Measurements from ENCODE around the gene PON2.

- TF ChIP-seq, protein P1, sequence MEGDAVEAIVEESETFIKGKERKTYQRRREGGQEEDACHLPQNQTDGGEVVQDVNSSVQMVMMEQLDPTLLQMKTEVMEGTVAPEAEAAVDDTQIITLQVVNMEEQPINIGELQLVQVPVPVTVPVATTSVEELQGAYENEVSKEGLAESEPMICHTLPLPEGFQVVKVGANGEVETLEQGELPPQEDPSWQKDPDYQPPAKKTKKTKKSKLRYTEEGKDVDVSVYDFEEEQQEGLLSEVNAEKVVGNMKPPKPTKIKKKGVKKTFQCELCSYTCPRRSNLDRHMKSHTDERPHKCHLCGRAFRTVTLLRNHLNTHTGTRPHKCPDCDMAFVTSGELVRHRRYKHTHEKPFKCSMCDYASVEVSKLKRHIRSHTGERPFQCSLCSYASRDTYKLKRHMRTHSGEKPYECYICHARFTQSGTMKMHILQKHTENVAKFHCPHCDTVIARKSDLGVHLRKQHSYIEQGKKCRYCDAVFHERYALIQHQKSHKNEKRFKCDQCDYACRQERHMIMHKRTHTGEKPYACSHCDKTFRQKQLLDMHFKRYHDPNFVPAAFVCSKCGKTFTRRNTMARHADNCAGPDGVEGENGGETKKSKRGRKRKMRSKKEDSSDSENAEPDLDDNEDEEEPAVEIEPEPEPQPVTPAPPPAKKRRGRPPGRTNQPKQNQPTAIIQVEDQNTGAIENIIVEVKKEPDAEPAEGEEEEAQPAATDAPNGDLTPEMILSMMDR (IDR thresholded peaks at IDR 0.05), result no peak
- no peak for TF ChIP-seq EZH2 (IDR thresholded peaks at IDR 0.05; ENCODE audit: borderline replicate concordance, insufficient read depth, low read depth, low read length, poor library complexity, severe bottlenecking)
These were observed 6.4 kb upstream of the PON2 start for GRCh38 chr7:95441042-95441823.
